DND-41 (cell line): ENCODE data around the gene SULT1A2.
"Not testable (repeated sequence)": the region's sequence is repeated elsewhere in the genome, so short reads cannot be mapped to it uniquely, and the experiment has no call there.

Source experiments
- ATAC-seq: fragments of 200-7000 bp; cut with Tn5 transposase; 3 replicates; pipeline ENCODE4 v1.9.1; 2021; ENCODE audit warnings: low read depth; ENCODE audit not compliant: insufficient read depth
- DNase-seq: peaks from one replicate; pipeline ENCODE4 v3.0.0-alpha.2; 2020
- H2AFZ ChIP-seq: 2 replicates; pipeline ENCODE4 v1.6.0; 2012; ENCODE audit warnings: low read depth, low read length
- H3K27ac ChIP-seq: 2 replicates; pipeline ENCODE4 v1.5.1; 2012; ENCODE audit warnings: low read length, inconsistent platforms
- H3K27me3 ChIP-seq: fragments of 200-600 bp; sonication (generic); 2 replicates; pipeline ENCODE4 v1.6.0; 2012; ENCODE audit warnings: low read length, mild to moderate bottlenecking, inconsistent platforms; ENCODE audit not compliant: insufficient read depth, poor library complexity
- H3K36me3 ChIP-seq: 2 replicates; pipeline ENCODE4 v1.5.1; 2012; ENCODE audit warnings: low read length, inconsistent platforms; ENCODE audit not compliant: insufficient read depth
- H3K4me1 ChIP-seq: 2 replicates; pipeline ENCODE4 v1.5.1; 2012; ENCODE audit warnings: mild to moderate bottlenecking, low read length; ENCODE audit not compliant: insufficient read depth
- H3K4me2 ChIP-seq: 2 replicates; pipeline ENCODE4 v1.6.0; 2012; ENCODE audit warnings: mild to moderate bottlenecking, moderate library complexity, low read length, inconsistent platforms; ENCODE audit not compliant: insufficient read depth
- H3K4me3 ChIP-seq, 2 experiments: fragments of 200-600 bp in 1 of 2; shearing (Covaris generic) in 1 of 2; 2 replicates each; pipeline ENCODE4 v1.5.1; 2012 to 2016; ENCODE audit warnings: inconsistent platforms in 2 of 2, low read length in 2 of 2, mild to moderate bottlenecking in 2 of 2, low read depth in 1 of 2, moderate library complexity in 1 of 2
- H3K79me2 ChIP-seq: 2 replicates; pipeline ENCODE4 v1.6.0; 2012; ENCODE audit warnings: low read length, inconsistent platforms; ENCODE audit not compliant: insufficient read depth
- H3K9ac ChIP-seq: 2 replicates; pipeline ENCODE4 v1.6.0; 2012; ENCODE audit warnings: low read depth, mild to moderate bottlenecking, inconsistent platforms, low read length, moderate library complexity
- H3K9me3 ChIP-seq: 2 replicates; pipeline ENCODE4 v1.5.1; 2012; ENCODE audit warnings: low read length, moderate library complexity, mild to moderate bottlenecking, inconsistent platforms; ENCODE audit not compliant: insufficient read depth, severe bottlenecking
- H4K20me1 ChIP-seq: 2 replicates; pipeline ENCODE4 v1.6.0; 2012; ENCODE audit warnings: low read length; ENCODE audit not compliant: insufficient read depth
- EZH2 ChIP-seq: IDR thresholded peaks from 3 replicates; pipeline ENCODE4 v1.6.1; 2012; ENCODE audit warnings: borderline replicate concordance, low read depth, mild to moderate bottlenecking, moderate library complexity, low read length, inconsistent platforms; ENCODE audit not compliant: severe bottlenecking
- TF ChIP-seq, protein P1 (sequence below): IDR thresholded peaks from 2 replicates; pipeline ENCODE4 v1.5.1; 2012; ENCODE audit warnings: borderline replicate concordance, low read length, moderate library complexity, mild to moderate bottlenecking; ENCODE audit not compliant: poor library complexity, severe bottlenecking; ENCODE audit errors: extremely low read depth

Gene SULT1A2

DNA sequence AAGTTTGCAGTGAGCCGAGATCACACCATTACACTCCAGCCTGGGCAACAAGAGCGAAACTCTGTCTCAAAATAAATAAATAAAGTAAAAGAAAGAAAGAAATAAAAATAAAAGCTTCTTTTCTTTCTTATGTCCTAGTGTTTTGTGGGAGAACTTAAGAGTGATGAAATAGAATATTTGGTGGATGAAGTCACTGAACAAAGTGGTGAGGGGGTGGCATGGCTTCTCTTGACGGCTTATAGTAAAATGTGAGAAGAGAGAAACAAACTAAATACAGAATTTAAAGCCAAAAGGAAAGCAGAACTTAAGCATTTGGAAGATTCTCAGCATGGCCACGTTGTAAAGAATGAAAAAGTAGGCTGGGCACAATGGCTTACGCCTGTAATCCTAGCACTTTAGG, 27.8 kb downstream of the SULT1A2 start:
- Histone ChIP-seq H3K4me3 (no peak overlapping the region), H3K4me2 (no peak overlapping the region), H3K4me1 (no peaks in the 10 kb centered on the region), H4K20me1 (peaks cover 22% of the 10 kb centered on the region), H3K79me2 (peaks cover 69% of the 10 kb centered on the region), H3K9ac (no peak overlapping the region), H3K27me3 (no peaks in the 10 kb centered on the region), H3K9me3 (peaks cover 7% of the 10 kb centered on the region), H3K36me3 (peaks cover 14% of the 10 kb centered on the region; the same call in 1 of the 2 replicates), H2AFZ (no peak overlapping the region), H3K27ac (no peak overlapping the region)
- TF ChIP-seq EZH2, result no peak
- TF ChIP-seq, protein P1, sequence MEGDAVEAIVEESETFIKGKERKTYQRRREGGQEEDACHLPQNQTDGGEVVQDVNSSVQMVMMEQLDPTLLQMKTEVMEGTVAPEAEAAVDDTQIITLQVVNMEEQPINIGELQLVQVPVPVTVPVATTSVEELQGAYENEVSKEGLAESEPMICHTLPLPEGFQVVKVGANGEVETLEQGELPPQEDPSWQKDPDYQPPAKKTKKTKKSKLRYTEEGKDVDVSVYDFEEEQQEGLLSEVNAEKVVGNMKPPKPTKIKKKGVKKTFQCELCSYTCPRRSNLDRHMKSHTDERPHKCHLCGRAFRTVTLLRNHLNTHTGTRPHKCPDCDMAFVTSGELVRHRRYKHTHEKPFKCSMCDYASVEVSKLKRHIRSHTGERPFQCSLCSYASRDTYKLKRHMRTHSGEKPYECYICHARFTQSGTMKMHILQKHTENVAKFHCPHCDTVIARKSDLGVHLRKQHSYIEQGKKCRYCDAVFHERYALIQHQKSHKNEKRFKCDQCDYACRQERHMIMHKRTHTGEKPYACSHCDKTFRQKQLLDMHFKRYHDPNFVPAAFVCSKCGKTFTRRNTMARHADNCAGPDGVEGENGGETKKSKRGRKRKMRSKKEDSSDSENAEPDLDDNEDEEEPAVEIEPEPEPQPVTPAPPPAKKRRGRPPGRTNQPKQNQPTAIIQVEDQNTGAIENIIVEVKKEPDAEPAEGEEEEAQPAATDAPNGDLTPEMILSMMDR, result no peak
- ATAC-seq, result no peak
- no peak for DNase-seq

DNA sequence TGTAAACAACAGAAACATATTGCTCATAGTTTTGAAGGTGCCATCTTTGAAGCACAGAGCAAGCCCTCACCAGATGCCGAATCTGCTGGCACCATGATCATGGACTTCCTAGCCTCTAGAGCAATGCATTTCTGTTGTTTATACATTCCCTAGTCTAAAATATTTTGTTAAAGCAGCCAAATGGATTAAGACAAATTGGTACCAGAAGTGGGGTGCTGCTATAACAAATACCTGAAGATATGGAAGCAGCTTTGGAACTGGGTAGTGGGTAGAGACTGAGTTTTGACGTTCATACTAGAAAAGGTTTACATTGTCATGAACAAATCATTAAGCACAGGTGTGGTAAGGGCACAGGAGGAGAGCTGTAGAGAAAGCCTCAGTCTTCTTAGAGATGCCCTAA, 29.6 kb downstream of the SULT1A2 start:
- H2AFZ ChIP-seq, result no peak overlapping the region
- no peaks in the 10 kb centered on the region for H3K4me1 ChIP-seq
- H3K36me3 ChIP-seq, result peaks cover 10% of the 10 kb centered on the region; the same call in 1 of the 2 replicates
- DNase-seq, result no peak
- no peak overlapping the region for H3K27ac ChIP-seq
- ATAC-seq, result no peak
- peaks cover 66% of the 10 kb centered on the region for H3K79me2 ChIP-seq
- H4K20me1 ChIP-seq, result peaks cover 17% of the 10 kb centered on the region; the same call in 1 of the 2 replicates
- no peak for TF ChIP-seq EZH2
- TF ChIP-seq, protein P1, result no peak
- no peak overlapping the region for H3K4me3 ChIP-seq
- no peaks in the 10 kb centered on the region for H3K27me3 ChIP-seq
- H3K9me3 ChIP-seq, result peaks cover 7% of the 10 kb centered on the region
- no peak overlapping the region for H3K9ac ChIP-seq
- H3K4me2 ChIP-seq, result no peak overlapping the region

DNA sequence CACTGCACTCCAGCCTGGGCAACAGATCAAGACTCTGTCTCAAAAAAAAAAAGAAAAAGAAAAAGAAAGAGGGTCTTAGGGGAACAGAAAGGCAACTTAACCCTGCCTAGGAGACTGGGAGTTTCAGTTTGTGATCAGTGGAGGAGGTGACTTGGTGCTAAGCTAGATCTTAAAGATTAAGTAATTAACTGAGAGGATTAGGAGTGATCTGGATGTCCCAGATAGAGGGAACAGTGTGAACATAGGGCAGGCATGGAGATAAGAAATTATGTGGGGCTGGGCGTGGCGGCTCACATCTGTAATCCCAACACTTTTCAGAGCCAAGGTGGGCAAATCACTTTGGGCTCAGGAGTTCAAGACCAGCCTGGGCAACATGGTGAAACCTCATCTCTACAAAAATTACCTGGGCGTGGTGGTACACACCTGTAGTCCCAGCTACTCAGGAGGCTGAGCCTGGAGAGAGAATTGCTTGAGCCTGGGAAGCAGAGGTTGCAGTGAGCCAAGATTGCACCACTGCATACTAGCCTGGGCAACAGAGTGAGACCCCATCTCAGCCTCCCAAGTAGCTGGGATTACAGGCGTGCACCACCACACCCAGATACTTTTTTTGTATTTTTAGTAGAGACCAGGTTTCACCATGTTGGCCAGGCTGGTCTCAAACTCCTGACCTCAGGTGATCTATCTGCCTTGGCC, 30.5 kb downstream of the SULT1A2 start:
- not testable (repeated sequence) for H3K4me3 ChIP-seq, H3K27ac ChIP-seq, DNase-seq, ATAC-seq, H2AFZ ChIP-seq, H3K9me3 ChIP-seq, H3K9ac ChIP-seq, H3K36me3 ChIP-seq, H3K4me1 ChIP-seq, H3K4me2 ChIP-seq, H3K27me3 ChIP-seq
- H4K20me1 ChIP-seq, result peaks cover 25% of the 10 kb centered on the region; the same call in 1 of the 2 replicates
- peaks cover 67% of the 10 kb centered on the region for H3K79me2 ChIP-seq

DNA sequence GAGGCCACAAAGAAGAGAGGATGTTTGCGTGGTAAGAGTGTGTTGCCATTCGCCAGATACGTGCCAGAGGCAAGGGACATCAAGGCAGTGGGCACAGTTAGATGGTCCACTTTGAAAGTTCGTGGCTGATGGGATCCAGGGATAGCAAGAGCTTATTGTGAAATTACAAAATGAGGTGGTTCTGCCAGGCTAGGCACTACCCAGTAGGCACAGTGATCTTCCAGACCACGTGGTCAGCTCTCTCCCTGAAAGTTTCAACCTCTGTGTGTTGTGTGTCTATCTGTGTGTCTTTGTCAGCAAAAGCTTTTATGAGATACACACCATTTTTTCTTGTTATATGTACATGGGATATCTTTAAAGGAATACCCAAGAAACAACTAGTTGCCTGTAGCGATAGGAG, 33.6 kb downstream of the SULT1A2 start:
- Histone ChIP-seq H2AFZ (no peak overlapping the region), H3K79me2 (peaks cover 60% of the 10 kb centered on the region), H3K9ac (no peak overlapping the region), H3K9me3 (peaks cover 7% of the 10 kb centered on the region), H3K36me3 (peaks cover 27% of the 10 kb centered on the region), H3K4me3 (no peak overlapping the region), H3K27me3 (no peaks in the 10 kb centered on the region), H3K27ac (no peak overlapping the region; the same call in 1 of the 2 replicates), H3K4me1 (no peaks in the 10 kb centered on the region), H4K20me1 (peaks cover 23% of the 10 kb centered on the region; the same call in 1 of the 2 replicates), H3K4me2 (no peak overlapping the region)
- no peak for ATAC-seq
- DNase-seq, result no peak
- TF ChIP-seq, protein P1, result no peak
- no peak for TF ChIP-seq EZH2
